GM19463 (cell line): ENCODE results near the gene FRMD4A.
A peak's percentile ranks its signal among the peaks of the same experiment; 100 is the strongest.

Experiments
- ATAC-seq: cut with Tn5 transposase; IDR thresholded peaks from one replicate; pipeline ENCODE4 v1.9.1; 2021; ENCODE audit warnings: mild to moderate bottlenecking, moderate library complexity; ENCODE audit not compliant: unreplicated experiment

The FRMD4A gene

DNA sequence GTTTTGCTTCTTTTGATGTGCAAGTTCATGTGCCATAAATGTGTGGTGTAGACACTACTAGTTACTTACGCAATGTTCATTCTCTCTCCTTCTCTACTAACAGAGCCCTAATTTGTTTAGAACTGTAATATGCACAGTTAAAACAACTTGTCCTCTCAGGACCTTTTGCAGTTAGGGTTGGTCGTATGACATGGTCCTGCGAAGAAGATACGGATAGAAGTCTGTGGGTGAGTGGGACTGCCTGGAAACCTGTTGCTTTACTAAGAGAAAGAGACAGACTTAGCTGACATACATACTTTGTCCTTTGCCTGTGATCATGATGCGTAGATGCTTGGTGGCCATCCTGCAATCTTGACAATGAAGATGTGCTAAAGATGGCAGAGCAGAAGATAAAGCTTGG lies 692.8 kb downstream of the FRMD4A start:
- no peak for ATAC-seq

DNA sequence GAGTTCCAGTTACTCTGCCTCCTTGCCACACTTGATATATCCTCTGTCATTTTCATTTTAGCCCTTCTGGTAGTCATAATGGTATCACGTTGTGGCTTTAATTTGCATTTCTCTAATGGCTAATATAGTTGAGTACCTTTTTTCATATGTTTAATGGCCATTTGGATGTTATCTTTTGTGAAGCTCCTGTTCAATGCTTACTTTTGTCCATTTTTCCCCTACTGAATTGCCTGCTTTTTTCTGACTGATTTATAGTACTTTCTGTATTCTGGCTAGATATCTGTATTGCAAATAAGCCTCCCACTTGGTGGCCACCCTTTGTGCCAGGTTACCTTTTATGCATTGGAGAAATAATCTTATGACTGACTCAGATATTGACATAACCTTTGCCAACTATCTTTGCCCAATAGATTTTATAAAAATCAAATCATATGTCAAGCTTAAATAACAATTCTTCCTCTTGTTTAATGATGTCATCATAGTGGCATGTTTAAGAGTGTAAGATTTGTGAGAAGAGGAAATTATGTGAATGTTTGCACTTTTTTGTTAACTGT lies 693.3 kb downstream of the FRMD4A start:
- peak; percentile 48 for ATAC-seq

DNA sequence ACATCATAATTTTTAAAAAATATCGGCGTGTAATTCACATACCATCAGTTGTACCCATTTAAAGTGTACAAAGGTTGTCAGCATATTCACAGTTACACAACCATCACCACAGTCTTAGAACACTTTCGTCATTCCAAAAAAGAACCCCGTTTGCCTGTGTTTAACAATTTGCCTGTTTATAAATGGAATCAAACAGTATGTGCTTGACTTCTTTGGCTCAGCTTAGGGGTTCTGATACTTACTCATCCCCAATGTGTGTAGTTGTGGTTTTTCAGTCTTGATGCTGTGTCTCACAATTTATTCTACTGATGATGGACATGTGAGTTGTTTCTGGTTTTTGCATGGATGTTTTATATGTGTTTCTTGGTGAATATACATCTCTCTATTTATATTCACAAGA lies 693.9 kb downstream of the FRMD4A start:
- no peak for ATAC-seq

DNA sequence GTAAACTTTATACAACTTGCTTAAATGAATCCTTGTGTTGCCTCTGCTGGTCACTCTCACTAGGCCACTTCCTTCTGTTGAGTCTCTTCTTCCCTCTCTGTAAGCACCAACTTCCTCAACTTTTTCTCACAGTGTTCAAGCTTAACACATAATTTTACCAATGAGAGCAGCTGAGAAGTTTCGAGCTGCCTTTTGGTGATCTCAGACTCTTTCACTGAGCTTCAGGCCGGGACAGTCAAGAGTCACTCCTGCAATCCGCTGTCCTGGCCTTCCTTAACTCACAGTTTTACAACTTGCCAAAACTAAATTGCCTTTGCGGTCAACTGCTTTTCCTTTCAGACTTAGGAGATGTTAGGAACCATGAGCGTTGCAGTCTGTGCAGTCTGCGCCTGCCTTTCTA lies 696.5 kb downstream of the FRMD4A start:
- no peak for ATAC-seq

DNA sequence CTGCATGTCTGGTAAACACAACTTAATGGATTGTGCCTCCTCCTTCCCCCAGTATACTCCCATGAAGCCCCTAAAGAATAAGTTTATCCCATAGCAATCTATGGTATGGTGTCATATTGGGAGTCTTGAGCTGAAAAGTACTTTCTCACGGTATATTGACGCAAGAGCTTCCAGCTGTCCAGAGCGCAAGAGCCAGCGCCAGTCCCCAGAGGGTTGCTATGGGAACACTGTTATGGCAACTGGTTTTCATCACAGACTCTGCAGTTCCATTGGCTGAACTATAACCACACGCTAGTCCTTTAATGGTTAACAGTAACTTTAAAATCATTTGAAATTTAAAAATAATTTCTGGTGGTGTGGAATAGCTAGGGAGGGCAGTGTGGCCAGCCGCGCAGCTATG lies 697.0 kb downstream of the FRMD4A start:
- no peak for ATAC-seq

DNA sequence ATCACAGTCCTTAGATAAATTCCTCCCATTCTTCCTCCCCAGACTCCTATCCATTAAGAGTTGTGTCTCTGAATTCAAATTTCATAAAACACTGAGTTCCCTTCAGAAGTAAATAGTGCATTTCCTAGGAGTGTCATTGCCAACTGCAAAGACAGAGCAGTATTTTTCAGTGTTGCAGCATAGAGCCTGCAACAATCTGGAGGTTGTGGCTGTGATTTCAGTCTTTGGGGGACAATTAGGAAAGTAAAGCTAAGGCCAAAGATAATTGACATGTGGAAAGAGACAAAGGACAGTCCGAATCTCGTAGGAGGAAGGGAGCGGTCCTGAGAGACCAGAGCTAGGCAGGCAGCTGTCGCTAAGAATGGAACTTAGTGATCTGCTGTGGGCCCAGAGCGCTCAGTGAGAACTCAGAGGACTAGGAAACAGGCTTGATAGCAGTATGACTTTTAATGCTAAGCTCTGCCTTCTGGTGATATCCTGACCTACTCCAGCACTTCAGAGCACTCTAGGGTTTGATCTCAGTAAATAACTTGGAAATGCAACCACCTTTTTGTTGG lies 697.8 kb downstream of the FRMD4A start:
- no peak for ATAC-seq

DNA sequence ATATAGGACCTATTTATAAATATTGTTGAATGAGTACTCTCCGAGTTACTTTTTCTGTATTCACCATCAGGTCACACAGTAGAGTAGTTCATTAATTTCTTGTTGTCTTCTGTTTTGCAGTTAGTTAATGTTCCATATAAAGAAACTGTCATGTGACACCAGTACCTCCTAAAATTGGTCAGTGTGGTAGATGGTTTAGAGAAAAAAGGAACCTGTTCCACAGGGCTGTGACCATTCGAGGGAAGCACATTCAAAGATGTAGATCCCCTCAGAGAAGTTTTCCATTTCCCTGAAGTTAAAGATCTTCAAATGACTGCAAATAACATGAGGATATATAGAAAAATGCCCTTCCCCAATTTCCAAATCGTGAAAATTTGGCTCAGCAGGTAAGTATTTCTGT lies 698.3 kb downstream of the FRMD4A start:
- no peak for ATAC-seq

DNA sequence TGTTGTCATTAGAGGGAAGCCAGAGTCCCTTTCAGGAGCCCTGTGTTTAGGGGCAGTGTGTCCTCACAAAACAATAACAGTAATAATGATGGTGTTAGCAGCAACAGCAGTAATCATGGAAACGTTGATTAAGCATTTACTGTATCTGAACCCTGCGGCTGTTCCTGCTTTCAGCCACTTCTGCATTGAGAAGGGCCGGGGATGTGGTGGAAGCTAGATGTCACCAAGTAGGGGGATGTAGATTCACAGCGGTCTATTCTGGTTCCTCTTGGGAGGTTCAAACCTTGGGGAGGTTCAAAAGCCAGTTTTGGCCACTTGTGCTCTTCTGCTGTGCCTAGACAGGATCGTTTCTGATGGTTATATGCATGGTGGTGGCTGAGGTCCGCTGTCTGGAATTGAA lies 699.1 kb downstream of the FRMD4A start:
- ATAC-seq: no peak

DNA sequence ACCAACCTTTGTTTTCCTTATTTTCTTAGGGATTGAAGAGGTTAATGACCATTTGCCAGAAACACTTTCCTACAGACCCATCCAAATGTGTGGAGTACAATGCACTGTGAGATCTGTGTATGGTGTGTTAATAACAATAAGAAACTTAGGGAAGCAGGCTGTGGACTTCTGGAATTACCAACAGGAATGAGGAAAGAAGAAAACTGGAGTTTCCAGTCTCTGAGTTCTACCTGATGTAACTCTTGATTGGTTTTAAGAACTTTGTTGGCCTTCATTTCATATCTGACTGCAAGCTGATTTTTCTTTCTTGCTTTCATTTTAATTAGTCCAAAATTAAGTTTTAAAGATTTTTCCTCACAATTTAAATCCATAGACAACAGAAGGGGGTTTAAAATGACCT lies 700.5 kb downstream of the FRMD4A start:
- no peak for ATAC-seq

DNA sequence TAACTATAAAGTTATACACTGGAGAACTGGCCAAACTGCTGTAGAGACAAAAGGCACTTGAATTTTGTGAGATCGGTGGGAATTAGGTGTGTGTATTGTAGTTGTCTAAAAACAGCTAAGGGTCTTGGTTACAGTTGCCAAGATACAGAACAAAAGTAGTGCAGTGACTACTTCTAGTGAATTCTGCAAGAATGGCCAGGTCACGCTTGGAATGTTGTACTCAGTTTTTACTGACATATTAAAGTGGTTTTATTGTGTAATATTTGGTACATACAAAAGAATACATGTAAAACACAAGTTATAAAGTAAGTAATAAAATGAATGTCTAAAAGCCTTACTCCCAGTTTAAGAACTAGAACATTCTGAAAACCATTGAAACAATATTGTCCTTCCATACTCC lies 701.6 kb downstream of the FRMD4A start:
- no peak for ATAC-seq

DNA sequence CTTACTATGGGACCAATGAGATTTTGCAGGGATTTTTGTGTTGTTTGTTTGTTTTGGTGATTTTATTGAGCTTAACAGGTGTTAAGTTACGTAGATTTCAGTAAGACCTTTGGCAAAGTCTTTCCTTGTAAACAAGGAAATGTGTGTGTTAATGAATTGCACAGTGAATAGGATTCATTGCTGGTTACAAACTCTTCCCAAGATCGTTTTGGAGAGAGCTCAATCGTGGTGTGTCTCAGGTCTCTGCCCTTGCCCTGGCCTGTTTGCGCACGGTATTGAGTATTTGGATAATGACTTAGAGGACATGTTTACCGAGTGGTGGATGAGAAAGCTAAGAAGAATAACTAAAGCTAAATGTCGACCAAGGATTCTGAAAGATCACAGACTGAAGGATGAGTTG lies 702.1 kb downstream of the FRMD4A start:
- no peak for ATAC-seq

DNA sequence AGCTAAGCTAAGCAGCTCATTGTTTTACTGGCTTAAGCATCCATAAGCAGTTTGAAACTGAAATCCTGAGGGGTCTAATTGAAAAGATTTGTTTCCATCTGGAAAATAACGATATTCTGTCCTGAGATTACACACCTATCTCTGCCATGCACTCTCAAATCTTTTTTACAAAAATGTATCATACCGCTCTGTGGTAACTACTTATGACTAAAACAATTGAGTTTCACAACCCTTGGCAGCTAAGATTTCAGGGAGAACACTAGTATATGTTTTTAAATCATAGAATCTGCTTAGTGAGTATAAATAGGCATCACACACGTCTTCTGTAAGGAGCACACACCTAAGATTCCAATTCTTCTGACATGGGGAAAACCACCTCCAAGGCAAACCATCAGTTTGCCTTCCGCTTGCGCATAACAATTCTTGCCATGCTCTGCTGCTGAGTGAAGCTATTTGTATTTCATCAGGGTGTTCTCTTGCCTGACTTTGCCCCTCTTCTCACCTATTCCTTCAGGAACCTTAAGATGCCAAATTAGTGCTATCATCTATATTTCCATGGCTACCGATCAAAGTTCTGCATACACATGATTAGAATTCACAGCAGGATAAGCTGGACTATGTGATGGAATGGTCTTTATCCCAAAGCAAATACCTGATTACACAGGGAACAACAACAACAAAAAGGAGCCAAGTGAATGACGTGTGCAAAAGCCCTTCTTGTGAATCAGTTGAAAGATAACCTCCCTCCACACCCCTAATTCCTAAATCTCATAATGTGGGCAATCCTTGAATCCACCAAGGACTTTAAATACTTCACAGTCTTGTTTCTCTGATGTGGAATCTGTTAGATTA lies 703.0 kb downstream of the FRMD4A start:
- no peak for ATAC-seq

DNA sequence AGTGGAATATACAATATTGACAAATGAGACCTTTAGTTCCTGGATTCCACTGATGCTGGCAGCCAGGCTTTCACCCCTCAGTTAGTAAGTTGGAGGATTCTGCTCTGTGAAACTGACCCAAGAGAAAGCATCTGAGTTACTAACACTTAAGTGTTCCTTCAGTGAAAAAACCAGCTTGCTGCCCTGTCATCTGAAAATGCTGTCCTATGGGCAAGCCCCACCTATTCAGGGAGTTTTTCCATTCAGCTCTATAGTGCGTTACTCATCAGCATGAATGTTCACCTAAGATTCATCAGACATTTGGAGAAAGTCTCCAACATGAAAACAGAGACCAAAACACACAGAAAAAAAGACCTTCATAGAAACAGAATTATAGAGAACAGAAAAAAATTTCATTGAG lies 706.1 kb downstream of the FRMD4A start:
- no peak for ATAC-seq

DNA sequence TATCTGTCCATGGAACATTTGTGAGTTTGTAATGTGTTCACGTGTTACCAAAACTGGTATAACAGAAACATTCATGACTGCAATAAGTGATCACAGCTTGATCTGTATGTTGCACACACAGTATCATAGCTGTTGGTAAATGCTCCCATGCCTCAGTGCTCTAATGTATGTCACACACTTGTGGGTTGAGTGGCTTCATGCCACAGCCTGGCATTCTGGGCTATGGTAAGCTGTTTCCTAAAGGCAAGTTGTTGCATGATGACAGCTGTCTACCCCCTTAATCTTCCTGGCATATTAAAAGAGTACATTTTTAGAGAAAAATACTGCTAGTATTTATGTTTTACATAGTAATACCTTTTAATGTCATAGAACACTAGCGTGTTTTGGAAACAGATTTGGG lies 708.8 kb downstream of the FRMD4A start:
- no peak for ATAC-seq

DNA sequence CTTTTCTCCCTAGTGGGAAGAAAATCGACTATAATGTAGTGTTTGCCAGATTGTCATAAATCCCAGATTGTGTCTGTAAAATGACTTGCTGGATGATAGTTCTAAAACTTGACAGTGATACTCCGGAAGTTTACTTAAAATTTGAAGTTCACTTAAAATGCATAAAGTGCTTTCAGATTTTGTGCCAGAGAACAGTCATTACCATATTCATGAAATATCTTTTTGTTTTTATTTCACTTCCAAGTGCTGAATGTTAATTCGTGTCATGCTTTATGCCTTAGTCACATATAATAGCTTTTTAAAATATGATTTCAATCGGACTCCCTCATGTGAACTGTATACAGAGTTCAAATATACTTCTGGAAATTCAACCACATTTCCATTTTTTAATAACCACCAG lies 713.6 kb downstream of the FRMD4A start:
- ATAC-seq: no peak

DNA sequence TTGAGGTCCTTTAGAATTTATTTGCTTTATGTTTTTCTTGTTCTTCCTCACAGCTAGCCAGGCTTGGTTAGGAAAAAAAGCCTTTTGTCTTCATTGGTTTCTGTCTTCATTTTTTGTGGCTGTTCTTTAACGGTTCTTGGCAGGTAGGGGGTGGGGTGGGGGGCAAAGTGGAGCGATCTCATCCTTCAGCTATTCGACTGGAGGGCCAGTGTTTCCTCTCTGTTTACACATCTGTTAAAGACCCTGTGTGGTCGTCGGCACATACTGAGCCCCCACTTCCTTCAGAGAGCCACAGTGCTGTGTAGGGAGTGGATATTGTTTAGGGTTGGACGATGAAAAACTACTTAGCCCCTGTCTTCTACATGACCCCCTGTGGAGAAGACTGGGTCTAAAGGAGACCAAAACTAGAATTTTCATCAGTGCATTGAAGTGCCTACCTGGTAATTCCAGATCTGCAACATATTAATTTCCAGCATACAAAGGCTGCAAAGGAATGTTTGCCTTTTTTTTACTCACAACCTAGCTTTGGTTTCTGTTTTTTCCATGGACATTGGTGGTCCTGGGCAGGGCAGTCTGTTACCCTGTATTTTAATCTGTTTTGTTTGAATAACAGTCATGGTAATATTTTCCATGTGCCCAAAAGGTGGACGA lies 714.9 kb downstream of the FRMD4A start:
- no peak for ATAC-seq

DNA sequence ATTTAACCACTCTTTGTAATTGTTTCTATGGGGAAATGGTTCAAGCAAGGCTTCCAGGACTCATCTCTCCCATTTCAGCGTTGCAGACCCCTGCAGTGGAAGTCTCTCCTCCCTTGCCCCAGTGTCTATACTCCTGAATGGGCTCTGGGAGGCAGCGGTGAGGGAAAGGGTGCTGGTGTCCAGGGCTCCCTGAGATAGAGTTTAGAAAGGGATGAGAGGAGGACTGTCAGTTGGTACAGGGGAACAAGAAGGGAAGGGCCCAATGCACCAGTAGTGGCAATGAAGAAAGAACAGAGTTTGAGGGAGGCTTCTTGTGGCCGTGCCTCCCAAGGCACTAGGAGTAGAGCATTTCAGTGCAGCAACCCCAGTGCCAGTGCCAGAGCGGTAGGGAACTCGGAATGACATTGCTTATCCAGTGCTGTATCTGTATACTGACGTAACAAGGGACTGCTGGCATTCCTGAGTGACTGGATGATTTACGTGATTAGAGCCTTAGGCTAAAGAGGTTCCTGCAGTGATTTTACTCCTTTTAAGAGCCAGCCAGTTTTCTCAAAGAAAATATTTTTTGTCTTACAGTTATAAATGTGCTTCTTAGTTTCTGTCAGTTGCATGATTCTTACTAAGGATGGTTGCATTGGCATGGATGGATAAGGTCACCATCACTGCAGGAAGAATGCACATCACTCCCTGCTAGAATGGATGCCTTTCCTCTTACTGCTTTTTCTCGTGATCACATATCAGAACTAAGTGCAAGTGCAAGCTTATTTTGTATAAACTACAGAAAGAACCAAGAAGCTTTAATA lies 716.0 kb downstream of the FRMD4A start:
- ATAC-seq: no peak

DNA sequence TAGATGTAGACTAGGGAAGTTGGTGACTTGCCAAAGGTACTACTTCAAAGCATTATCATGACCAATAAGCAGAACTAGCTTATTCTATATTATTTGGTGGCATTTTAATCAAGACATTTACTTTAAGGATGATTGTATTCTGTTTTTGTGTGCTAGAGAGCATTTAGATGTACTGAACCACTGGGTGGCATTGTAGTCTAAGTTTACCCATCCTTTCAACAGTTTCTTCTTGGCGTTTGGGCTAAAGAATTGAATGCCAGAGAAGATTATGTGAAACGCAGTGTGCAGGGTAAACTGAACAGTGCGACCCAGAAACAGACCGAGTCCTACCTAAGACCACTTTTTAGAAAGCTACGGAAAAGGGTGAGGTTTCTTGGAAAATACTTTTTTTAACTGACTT lies 717.2 kb downstream of the FRMD4A start:
- ATAC-seq: no peak

DNA sequence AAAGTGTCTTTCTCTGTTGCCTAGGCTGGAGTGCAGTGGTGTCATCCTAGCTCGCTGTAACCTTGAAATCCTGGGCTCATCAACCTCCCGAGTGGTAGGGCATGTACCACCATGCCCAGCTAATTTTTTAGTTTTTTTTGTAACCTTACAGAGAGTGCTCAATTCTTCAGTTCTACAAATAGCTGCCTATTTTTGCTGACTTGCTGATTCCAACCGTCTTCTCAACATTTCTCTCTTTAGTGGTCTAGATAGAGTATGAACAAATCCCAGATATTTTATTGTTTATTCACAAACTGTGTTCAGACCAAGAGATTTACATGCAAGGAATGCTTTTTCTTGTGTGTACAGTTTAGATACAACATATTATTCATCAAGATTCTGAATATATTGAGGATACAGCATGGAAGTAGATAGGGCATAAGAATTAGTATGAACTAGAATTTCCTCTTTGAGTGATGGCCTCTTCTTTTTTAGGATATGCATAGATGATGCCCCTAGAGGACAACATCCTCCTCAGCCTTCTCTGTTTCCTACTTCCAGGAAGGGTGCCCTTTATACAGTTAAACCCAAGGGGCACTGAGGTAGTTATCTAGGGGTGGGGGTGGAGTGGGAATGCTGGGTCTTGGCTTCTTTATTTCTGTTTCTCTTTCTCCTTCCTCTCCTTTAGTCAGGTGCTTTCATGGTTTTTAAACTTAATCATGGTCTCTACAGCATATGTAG lies 717.9 kb downstream of the FRMD4A start:
- ATAC-seq: no peak

DNA sequence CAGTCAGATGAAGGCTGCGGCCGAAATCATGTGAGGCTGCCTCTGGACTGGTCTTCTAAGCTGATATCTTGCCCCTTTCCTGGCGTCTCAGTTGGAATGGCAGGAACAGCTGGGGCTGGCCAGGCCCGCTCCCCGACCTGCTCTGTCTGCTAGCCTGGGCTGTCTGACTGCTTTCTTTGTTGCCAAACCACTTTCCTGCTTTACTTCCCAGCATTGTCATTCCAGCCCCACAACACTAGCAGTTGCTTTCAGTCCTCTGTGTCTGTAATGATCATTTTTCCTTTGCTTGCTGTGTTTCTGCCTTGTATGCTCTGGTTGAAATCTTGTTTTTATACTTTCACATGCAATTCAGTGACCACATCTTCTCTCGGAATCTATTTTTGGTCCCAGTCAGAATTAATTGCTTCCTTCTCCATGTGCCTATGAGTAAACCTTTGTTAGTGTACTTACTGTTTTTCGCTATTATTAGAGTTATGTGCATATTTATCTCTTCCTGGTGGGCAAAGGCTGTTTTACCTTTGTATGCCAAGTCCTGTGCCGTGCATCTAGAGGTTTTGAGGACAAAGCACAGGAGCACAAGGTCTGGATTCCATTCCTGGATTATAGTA lies 722.4 kb downstream of the FRMD4A start:
- no peak for ATAC-seq
